T-helper 2 cell treated with Interferon-gamma antibody and Interleukin-4, amounts not matched to agents 100 ng/mL and 5 ng/mL, for 36 hours (primary cell): Measurements from ENCODE around the gene ZNF335. TPM values are rescaled to one million over a fixed set of nuclear protein-coding genes. Genes with fewer than 3 reads are reported as not detected.

Experiments used
- intact Hi-C: fragments of 100-400 bp; cut with micrococcal nuclease; formaldehyde crosslinking; loops from one replicate; pipeline ENCODE4 v1.15.1; 2023
- total RNA-seq: library from RNA; stranded (reverse); gene quantifications from 2 replicates; pipeline ENCODE4 v1.2.3, GENCODE V29; 2022

The ZNF335 gene
- total RNA-seq, 1 donor from 2014 or later, result 38.7 TPM

GRCh38 chr20:45938727-45939438 lies 33.1 kb downstream of the ZNF335 start:
- intact Hi-C loops, result no loop called here

- intact Hi-C loops, result no loop called here
Measured at GRCh38 chr20:45937765-45938164, 34.2 kb downstream of the ZNF335 start.

- intact Hi-C loops, result loop anchor here (1.0 to 2.0 kb wide), 5 partner anchors 24 to 137 kb away; partner anchors contain the start of genes ACOT8, ZNF335, ZSWIM1 and ZSWIM3
Measured at GRCh38 chr20:45935416-45936046, 36.5 kb downstream of the ZNF335 start.

GRCh38 chr20:45934586-45935415 lies 37.2 kb downstream of the ZNF335 start, which contains the start of gene PCIF1:
Gene PCIF1 (plus strand): TSS chr20:45934683. CDS start chr20:45939000, 4,317 bp downstream.
- intact Hi-C loops, result loop anchor here (1.0 to 5.0 kb wide), 7 partner anchors 24 to 136 kb away; partner anchors contain the start of genes ACOT8, CTSA, NEURL2 and UBE2C

GRCh38 chr20:45934046-45934585 lies 37.9 kb downstream of the ZNF335 start:
- intact Hi-C loops, result loop anchor here (1.0 to 5.0 kb wide), 3 partner anchors 43 to 135 kb away; partner anchors contain the start of genes CTSA, NEURL2 and UBE2C

GRCh38 chr20:45933266-45934045 lies 38.5 kb downstream of the ZNF335 start:
- intact Hi-C loops, result loop anchor here (1.0 to 5.0 kb wide), 4 partner anchors 42 to 142 kb away; partner anchors contain the start of genes CTSA, DNTTIP1, NEURL2 and UBE2C

- intact Hi-C loops, result loop anchor here (5.0 kb wide), 1 partner anchor 119 kb away; the partner anchor contains the start of gene UBE2C
Measured at GRCh38 chr20:45931680-45932079, 40.3 kb downstream of the ZNF335 start.

- intact Hi-C loops, result no loop called here
Measured at GRCh38 chr20:45927071-45927878, 44.7 kb downstream of the ZNF335 start.

GRCh38 chr20:45926731-45927070 lies 45.3 kb downstream of the ZNF335 start:
- intact Hi-C loops, result no loop called here

- intact Hi-C loops, result no loop called here
Measured at GRCh38 chr20:45925821-45926506, 46.0 kb downstream of the ZNF335 start.

GRCh38 chr20:45924391-45925261 lies 47.4 kb downstream of the ZNF335 start:
- intact Hi-C loops, result no loop called here

GRCh38 chr20:45921337-45922189 lies 50.4 kb downstream of the ZNF335 start:
- intact Hi-C loops, result no loop called here

GRCh38 chr20:45920462-45921336 lies 51.3 kb downstream of the ZNF335 start:
- intact Hi-C loops, result no loop called here

GRCh38 chr20:45919542-45920399 lies 52.2 kb downstream of the ZNF335 start:
- intact Hi-C loops, result no loop called here
